ENCODE data around the gene AGPAT1.

DNA sequence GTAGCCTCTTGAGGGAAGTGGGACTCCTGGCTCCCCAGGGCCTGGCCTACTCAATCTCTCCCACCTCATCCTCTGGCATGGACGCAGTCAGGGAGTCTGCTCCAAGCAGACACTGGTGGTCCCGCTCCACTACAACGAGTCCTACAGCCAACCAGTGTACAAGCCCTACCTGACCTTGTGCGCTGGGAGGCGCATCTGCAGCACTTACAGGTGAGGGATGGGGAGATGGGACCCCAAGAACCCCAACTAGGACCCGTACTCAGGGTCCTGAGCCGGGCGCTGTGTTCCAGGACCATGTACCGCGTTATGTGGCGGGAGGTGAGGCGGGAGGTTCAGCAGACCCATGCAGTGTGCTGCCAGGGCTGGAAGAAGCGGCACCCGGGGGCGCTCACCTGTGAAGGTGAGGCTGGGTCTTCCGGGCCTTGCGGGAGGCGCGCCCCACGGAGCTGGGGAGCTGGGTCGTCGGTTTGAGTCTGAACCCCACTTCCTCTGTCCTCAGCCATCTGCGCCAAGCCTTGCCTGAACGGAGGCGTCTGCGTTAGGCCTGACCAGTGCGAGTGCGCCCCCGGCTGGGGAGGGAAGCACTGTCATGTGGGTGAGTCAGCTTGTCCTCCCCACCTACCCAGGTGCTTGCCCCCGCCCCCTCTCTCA lies 9.3 kb downstream of the AGPAT1 start:
- TF ChIP-seq EZH2 (IDR thresholded peaks at IDR 0.05; ENCODE audit: borderline replicate concordance): no peak
- TF ChIP-seq, protein P1, sequence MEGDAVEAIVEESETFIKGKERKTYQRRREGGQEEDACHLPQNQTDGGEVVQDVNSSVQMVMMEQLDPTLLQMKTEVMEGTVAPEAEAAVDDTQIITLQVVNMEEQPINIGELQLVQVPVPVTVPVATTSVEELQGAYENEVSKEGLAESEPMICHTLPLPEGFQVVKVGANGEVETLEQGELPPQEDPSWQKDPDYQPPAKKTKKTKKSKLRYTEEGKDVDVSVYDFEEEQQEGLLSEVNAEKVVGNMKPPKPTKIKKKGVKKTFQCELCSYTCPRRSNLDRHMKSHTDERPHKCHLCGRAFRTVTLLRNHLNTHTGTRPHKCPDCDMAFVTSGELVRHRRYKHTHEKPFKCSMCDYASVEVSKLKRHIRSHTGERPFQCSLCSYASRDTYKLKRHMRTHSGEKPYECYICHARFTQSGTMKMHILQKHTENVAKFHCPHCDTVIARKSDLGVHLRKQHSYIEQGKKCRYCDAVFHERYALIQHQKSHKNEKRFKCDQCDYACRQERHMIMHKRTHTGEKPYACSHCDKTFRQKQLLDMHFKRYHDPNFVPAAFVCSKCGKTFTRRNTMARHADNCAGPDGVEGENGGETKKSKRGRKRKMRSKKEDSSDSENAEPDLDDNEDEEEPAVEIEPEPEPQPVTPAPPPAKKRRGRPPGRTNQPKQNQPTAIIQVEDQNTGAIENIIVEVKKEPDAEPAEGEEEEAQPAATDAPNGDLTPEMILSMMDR (IDR thresholded peaks at IDR 0.05; ENCODE audit: poor library complexity): no peak
- TF ChIP-seq EZH2phosphoT487 (IDR thresholded peaks at IDR 0.05; ENCODE audit: low read depth, severe bottlenecking, unreplicated experiment): no peak
